Activated CD8-positive, alpha-beta T cell treated with anti-CD3 and anti-CD28 coated beads for 36 hours (primary cell): ENCODE data around the gene CYTH4. TPM values are rescaled to one million over a fixed set of nuclear protein-coding genes. Genes with fewer than 3 reads are reported as not detected.

ENCODE experiments used
- ATAC-seq: fragments of 200-7000 bp; cut with Tn5 transposase; one replicate; pipeline ENCODE4 v1.10.0; 2021; ENCODE audit warnings: mild to moderate bottlenecking, moderate library complexity
- CTCF ChIA-PET: fragments of 350-600 bp; sonication (Branson Sonifier 250); formaldehyde crosslinking; loops from one replicate; lab custom pipeline; 2021; ENCODE audit warnings: antibody characterized with exemption; lab: Charles Lee
- POLR2A ChIA-PET: fragments of 350-600 bp; sonication (Branson Sonifier 250); formaldehyde crosslinking; loops from one replicate; lab custom pipeline; 2021; ENCODE audit warnings: antibody characterized with exemption; lab: Charles Lee
- DNase-seq: peaks from one replicate; pipeline ENCODE4 v3.0.0-alpha.2; 2020
- H3K27ac Mint-ChIP-seq: one replicate; pipeline ENCODE4 v1.8.0; 2021; ENCODE audit warnings: mild to moderate bottlenecking, mixed read lengths
- H3K27me3 Mint-ChIP-seq: one replicate; pipeline ENCODE4 v1.8.0; 2021; ENCODE audit warnings: mixed read lengths
- H3K36me3 Mint-ChIP-seq: one replicate; pipeline ENCODE4 v1.8.0; 2021; ENCODE audit warnings: low read depth, mixed read lengths
- H3K4me1 Mint-ChIP-seq: one replicate; pipeline ENCODE4 v1.8.0; 2021; ENCODE audit warnings: low read depth, mixed read lengths
- H3K4me3 Mint-ChIP-seq: one replicate; pipeline ENCODE4 v1.8.0; 2021; ENCODE audit warnings: mild to moderate bottlenecking, moderate library complexity, mixed read lengths
- H3K9me3 Mint-ChIP-seq: one replicate; pipeline ENCODE4 v1.8.0; 2021; ENCODE audit warnings: mixed read lengths
- intact Hi-C: fragments of 100-400 bp; cut with micrococcal nuclease; formaldehyde crosslinking; loops from one replicate; pipeline ENCODE4 v1.10.0; 2022
- total RNA-seq, 2 experiments: library from RNA; stranded (reverse); gene quantifications; one replicate each; pipeline ENCODE4 v1.2.3, GENCODE V29; 2021
- TF ChIP-seq, protein P1 (sequence below): fragments of 200-600 bp; IDR thresholded peaks from one replicate; pipeline ENCODE4 v1.8.0; 2022; ENCODE audit warnings: antibody characterized with exemption, mild to moderate bottlenecking

Gene CYTH4
- total RNA-seq, 2 experiments from 2014 or later: 33.2 to 33.4 TPM

DNA sequence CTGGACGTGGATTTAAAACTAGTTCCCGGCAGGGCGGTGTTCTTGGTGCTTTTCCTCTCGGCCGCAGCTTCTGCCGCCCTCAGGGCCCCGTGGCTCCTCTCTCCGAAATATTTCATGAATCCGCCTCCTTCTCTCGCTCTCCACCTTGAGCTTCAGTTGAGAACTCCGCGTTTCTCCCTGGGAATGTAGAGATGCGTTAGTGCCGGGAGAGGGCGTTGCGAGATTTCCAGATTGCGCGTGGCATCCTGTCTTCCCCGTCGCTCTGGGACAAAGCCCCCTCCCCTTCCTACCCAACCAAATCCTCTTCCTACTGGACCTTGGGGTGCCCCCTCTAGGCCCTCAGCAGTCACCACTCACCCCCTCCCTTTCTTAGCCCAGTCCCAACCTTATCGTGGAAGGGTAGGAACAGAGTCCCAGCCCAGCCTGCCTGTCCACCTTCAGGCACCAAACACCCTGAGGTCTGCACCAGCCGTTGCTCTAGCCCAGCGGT, 22.7 kb upstream of the CYTH4 start:
- POLR2A ChIA-PET: interaction anchor here (0.8 to 3.3 kb wide), 5 partner anchors 15 to 45 kb away, joined by 3 to 20 read pairs (median 6); partner anchors contain the start of gene RAC2
- no peak for DNase-seq
- intact Hi-C loops: no loop called here
- ATAC-seq: no peak
- TF ChIP-seq, protein P1, sequence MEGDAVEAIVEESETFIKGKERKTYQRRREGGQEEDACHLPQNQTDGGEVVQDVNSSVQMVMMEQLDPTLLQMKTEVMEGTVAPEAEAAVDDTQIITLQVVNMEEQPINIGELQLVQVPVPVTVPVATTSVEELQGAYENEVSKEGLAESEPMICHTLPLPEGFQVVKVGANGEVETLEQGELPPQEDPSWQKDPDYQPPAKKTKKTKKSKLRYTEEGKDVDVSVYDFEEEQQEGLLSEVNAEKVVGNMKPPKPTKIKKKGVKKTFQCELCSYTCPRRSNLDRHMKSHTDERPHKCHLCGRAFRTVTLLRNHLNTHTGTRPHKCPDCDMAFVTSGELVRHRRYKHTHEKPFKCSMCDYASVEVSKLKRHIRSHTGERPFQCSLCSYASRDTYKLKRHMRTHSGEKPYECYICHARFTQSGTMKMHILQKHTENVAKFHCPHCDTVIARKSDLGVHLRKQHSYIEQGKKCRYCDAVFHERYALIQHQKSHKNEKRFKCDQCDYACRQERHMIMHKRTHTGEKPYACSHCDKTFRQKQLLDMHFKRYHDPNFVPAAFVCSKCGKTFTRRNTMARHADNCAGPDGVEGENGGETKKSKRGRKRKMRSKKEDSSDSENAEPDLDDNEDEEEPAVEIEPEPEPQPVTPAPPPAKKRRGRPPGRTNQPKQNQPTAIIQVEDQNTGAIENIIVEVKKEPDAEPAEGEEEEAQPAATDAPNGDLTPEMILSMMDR: peak; percentile 31
- CTCF ChIA-PET: interaction anchor here (0.9 to 5.9 kb wide), 31 partner anchors 8 to 386 kb away, joined by 3 to 154 read pairs (median 10); partner anchors contain the start of genes CYTH4 and RAC2
- Mint-ChIP-seq H3K9me3 (peaks cover 9% of the 10 kb centered on the region), H3K36me3 (peaks cover 1% of the 10 kb centered on the region), H3K27ac (no peak overlapping the region), H3K4me1 (peaks cover 42% of the 10 kb centered on the region), H3K27me3 (no peaks in the 10 kb centered on the region), H3K4me3 (no peak overlapping the region)

DNA sequence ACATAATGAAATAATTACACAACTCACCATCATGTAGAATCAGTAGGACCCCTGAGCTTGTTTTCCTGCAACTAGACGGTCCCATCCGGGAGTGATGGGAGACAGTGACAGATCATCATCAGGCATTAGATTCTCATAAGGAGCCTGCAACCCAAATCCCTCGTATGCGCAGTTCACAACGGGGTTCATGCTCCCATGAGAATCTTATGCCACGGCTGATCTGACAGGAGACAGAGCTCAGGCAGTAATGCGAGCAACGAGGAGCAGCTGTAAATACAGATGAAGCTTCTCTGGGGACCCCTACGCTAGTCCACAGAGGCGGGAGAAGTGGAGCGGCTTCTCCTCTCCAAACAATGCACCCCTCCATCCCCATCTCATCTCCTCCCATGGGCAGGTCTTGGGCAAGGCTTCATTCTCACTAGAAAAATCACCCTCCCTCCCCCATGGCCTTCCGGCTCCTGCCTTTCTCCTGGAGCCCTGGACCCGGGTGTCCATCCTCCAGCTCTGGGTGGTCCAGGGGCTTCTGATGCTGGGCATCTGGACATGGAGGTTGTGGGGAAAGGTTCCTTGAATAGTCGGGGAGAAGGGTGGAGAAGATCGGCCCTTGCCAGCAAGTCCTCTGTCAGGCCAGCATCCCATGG, 22.0 kb upstream of the CYTH4 start:
- Mint-ChIP-seq H3K4me1 (peaks cover 35% of the 10 kb centered on the region), H3K36me3 (peaks cover 1% of the 10 kb centered on the region), H3K27me3 (no peaks in the 10 kb centered on the region), H3K9me3 (peaks cover 9% of the 10 kb centered on the region), H3K27ac (no peak overlapping the region), H3K4me3 (no peak overlapping the region)
- TF ChIP-seq, protein P1: no peak
- CTCF ChIA-PET: interaction anchor here (0.6 to 5.9 kb wide), 61 partner anchors 7 to 398 kb away, joined by 3 to 154 read pairs (median 5); partner anchors contain the start of genes CYTH4, MFNG and RAC2
- ATAC-seq (no peak), DNase-seq (no peak)
- POLR2A ChIA-PET: interaction anchor here (1.0 to 3.3 kb wide), 6 partner anchors 15 to 57 kb away, joined by 3 to 20 read pairs (median 6); partner anchors contain the start of gene RAC2
- intact Hi-C loops: no loop called here

DNA sequence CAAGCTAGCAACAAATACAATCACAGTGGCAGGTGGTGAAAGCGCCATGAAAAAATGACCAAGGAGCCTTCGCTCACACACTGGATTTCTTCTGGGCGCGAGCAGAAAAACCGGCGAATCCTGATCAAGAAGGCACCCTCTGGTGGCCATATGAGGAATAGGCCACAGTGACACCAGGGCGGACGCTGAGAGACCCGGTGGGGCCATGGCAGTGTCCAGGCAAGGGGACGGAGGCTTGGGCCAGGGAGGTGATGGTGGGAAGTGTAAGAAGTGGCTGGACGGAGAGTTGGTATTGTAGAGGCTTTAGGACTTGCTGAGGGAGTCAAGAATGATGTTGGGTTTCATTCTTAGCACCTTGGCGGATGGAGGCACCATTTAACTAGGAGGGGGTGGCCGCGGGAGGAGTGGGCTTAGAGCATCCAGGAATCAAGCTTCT, 21.4 kb upstream of the CYTH4 start:
- TF ChIP-seq, protein P1: peak; percentile 97
- peak; percentile 77 for DNase-seq
- intact Hi-C loops: no loop called here
- Mint-ChIP-seq H3K36me3 (peaks cover 1% of the 10 kb centered on the region), H3K4me1 (peaks cover 28% of the 10 kb centered on the region), H3K27ac (peak overlapping the region; percentile 58), H3K4me3 (no peak overlapping the region), H3K27me3 (no peaks in the 10 kb centered on the region), H3K9me3 (peaks cover 9% of the 10 kb centered on the region)
- ChIA-PET POLR2A (interaction anchor here (0.6 to 3.3 kb wide), 8 partner anchors 16 to 171 kb away, joined by 3 to 20 read pairs (median 4); partner anchors contain the start of gene RAC2), CTCF (interaction anchor here (0.7 to 5.9 kb wide), 62 partner anchors 10 to 399 kb away, joined by 3 to 154 read pairs (median 5); partner anchors contain the start of genes CYTH4, MFNG and RAC2)
- ATAC-seq: peak; percentile 86

DNA sequence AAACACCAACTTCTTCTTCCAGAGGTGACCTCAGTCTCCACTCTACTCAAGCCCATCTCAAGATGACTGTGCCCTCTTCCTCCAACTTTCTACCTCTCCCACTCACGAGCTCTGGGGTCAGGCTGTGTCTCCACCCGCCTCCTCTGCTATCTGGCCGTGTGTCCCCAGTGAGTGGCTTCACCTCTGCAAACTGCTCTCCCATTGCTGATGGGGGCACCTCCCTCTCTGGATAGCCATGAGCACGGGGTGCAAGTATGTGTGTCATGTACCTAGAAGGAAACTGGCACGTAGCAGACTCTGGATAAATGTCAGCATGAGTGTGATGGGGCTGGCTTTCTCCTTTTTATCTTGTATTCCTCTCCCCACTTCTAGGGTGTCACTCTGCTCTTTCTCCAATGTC, 20.0 kb upstream of the CYTH4 start:
- intact Hi-C loops: no loop called here
- ChIA-PET CTCF (interaction anchor here (1.8 to 5.9 kb wide), 8 partner anchors 10 to 63 kb away, joined by 4 to 154 read pairs (median 40); partner anchors contain the start of genes CYTH4 and RAC2), POLR2A (no interaction called here)
- Mint-ChIP-seq H3K4me1 (peaks cover 34% of the 10 kb centered on the region), H3K27me3 (no peaks in the 10 kb centered on the region), H3K9me3 (peaks cover 9% of the 10 kb centered on the region), H3K36me3 (peaks cover 1% of the 10 kb centered on the region), H3K4me3 (no peak overlapping the region), H3K27ac (no peak overlapping the region)
- ATAC-seq (no peak), DNase-seq (no peak)
- TF ChIP-seq, protein P1: no peak
